Pancreas (tissue), 10 donors: ENCODE measurements around the gene MS4A15. TPM values are rescaled to one million over a fixed set of nuclear protein-coding genes. Genes with fewer than 3 reads are reported as not detected.

ENCODE experiments used
- ATAC-seq, 4 donors: fragments of 200-7000 bp; cut with Tn5 transposase; one replicate each; pipeline versions ENCODE4 v1.8.0 to v1.9.1; 2020; ENCODE audit warnings: mild to moderate bottlenecking in 4 of 4, moderate library complexity in 4 of 4
- DNase-seq, 6 donors: peaks; one replicate each; pipeline ENCODE4 v3.0.0-alpha.2; 2020
- FAIRE-seq: peaks from 2 replicates; lab custom pipeline; 2012; peaks lifted over from hg19 to GRCh38; lab: Jason Lieb, UNC
- H3K27ac ChIP-seq, 4 donors: fragments of 200-600 bp; sonication (generic); 1 replicate in 3 of 4; 2 replicates in 1 of 4; pipeline versions ENCODE4 v1.5.0 to v1.8.0; 2020
- H3K27me3 ChIP-seq, 4 donors: fragments of 200-600 bp; one replicate each; pipeline ENCODE4 v1.8.0; 2021
- H3K36me3 ChIP-seq, 3 donors: fragments of 200-600 bp; sonication (generic) in 1 of 3; one replicate each; pipeline versions ENCODE4 v1.5.0 to v1.8.0; 2020 to 2021
- H3K4me1 ChIP-seq, 3 donors: fragments of 200-600 bp; one replicate each; pipeline ENCODE4 v1.8.0; 2021
- H3K4me3 ChIP-seq, 4 donors: fragments of 200-600 bp; sonication (generic) in 2 of 4; one replicate each; pipeline versions ENCODE4 v1.5.0 to v1.8.0; 2020 to 2021
- H3K9me3 ChIP-seq, 4 donors: fragments of 200-600 bp; one replicate each; pipeline ENCODE4 v1.8.0; 2021
- WGBS, 2 donors: extraction: QIAGEN DNeasy Blood & Tissue Kit; methylation state at CpG; one replicate each; pipeline ENCODE4 v1.1.7; 2013; 5-methylcytosine and 5-hydroxymethylcytosine counted together
- intact Hi-C, 3 donors: fragments of 100-400 bp; cut with DNase I; formaldehyde crosslinking; loops; one replicate each; pipeline versions ENCODE4 v1.11.1 to v1.14.2; 2022
- polyA plus RNA-seq, 2 donors: library from polyadenylated mRNA; stranded (reverse); fragments of 200-250 nt; gene quantifications; one replicate each; pipeline ENCODE4 v1.2.3, GENCODE V29; 2013
- total RNA-seq, 6 donors: library from RNA; stranded (reverse); fragmentation: NEBNext Ultra II Directional in 4 of 6; extraction: Animal tissue kit (Norgen Biotek cat#: 25700) in 4 of 6; gene quantifications; one replicate each; pipeline versions ENCODE4 v1.2.1 to v1.2.4, GENCODE V29; 2021 to 2023
- TF ChIP-seq, protein P1 (sequence below), 4 donors: fragments of 200-600 bp; sonication (generic) in 3 of 4; IDR thresholded peaks; one replicate each; pipeline versions ENCODE4 v1.5.0 to v1.8.0; 2021; ENCODE audit warnings: antibody characterized with exemption in 4 of 4
- donor health status: healthy with polysubstance abuse.
- donor health status: DM: no; HTN: no; CAD: no; lungs with moderate emphysema.
- donor health status: DM: no; HTN: no; CAD: no.
- donor health status: control.
- donor health status: control.
- donor health status: Bipolar disorder and iron deficiency.
- donor health status: DM: yes; HTN: yes; CAD: no.
- donor health status: DM: no; HTN: no; CAD: no.
- donor health status: DM: no; HTN: no; CAD: no.
- donor health status: DM: yes; HTN: yes; CAD: no.

The MS4A15 gene
- total and polyA plus RNA-seq, 8 donors, result 0.09 TPM; not detected in 7

DNA sequence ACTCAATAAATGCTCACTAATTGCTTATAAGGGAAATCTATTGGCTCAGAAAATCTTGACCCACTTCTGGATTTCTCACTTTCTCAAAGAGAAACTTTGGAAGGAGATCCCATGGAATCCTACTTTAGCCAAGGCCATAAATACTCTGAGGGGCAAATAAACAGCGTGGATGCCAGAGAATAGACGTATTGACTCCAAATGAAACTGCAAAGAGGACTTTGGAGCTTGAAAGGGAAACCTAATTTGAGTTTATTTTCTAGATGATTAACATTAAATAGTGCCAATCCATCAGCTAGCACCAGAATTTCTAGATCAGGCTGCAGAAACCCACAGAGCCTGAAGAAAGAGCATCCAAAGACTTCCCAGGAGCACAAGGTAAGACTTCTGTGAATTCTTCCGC lies 32.2 kb upstream of the MS4A15 start, which contains the start of gene MS4A18:
MS4A18 (plus strand) TSS at position 301 of the 400 bp plus-strand sequence.
- no peak within 1 kb of the TSS for H3K27ac ChIP-seq
- no peak for ATAC-seq
- DNase-seq, result no peak
- no peaks in the 10 kb centered on the region for H3K4me1 ChIP-seq
- no peaks in the 10 kb centered on the region for H3K36me3 ChIP-seq
- no peak for FAIRE-seq
- 88 to 90% methylated on average over 3 of the region's 3 CpGs for WGBS, 2 donors
- H3K9me3 ChIP-seq, result no peaks in the 10 kb centered on the region
- no peak within 1 kb of the TSS for H3K4me3 ChIP-seq
- TF ChIP-seq, protein P1, sequence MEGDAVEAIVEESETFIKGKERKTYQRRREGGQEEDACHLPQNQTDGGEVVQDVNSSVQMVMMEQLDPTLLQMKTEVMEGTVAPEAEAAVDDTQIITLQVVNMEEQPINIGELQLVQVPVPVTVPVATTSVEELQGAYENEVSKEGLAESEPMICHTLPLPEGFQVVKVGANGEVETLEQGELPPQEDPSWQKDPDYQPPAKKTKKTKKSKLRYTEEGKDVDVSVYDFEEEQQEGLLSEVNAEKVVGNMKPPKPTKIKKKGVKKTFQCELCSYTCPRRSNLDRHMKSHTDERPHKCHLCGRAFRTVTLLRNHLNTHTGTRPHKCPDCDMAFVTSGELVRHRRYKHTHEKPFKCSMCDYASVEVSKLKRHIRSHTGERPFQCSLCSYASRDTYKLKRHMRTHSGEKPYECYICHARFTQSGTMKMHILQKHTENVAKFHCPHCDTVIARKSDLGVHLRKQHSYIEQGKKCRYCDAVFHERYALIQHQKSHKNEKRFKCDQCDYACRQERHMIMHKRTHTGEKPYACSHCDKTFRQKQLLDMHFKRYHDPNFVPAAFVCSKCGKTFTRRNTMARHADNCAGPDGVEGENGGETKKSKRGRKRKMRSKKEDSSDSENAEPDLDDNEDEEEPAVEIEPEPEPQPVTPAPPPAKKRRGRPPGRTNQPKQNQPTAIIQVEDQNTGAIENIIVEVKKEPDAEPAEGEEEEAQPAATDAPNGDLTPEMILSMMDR (IDR thresholded peaks at IDR 0.05), result no peak
- H3K27me3 ChIP-seq, result no peaks in the 10 kb centered on the region
- intact Hi-C loops, result no loop called here

DNA sequence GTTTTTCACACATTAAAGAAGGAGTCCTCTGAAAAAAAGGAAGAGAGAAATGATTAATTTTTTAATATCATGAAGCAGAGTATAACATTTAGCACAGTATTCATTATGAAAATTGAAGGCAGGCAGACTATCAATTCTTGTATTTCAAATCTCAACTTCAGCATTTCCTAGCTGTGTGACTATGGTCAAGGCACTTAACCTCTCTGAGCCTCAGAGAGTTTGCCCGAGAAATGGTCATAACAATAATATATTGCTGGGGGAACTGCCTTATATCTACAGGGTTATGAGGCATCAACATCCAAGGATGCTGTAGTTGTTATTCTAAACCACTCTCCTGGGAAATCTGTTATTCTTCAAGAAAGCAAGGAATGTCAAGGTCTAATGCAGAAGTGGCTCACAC lies 31.1 kb upstream of the MS4A15 start:
- H3K4me3 ChIP-seq, result no peak overlapping the region
- H3K9me3 ChIP-seq, result no peaks in the 10 kb centered on the region
- intact Hi-C loops, result no loop called here
- no peaks in the 10 kb centered on the region for H3K36me3 ChIP-seq
- H3K27me3 ChIP-seq, result no peaks in the 10 kb centered on the region
- no peaks in the 10 kb centered on the region for H3K4me1 ChIP-seq
- 82 to 87% methylated on average over 1 of the region's 1 CpG for WGBS, 2 donors
- ATAC-seq (no peak), FAIRE-seq (no peak), DNase-seq (no peak)
- H3K27ac ChIP-seq, result no peak overlapping the region
- TF ChIP-seq, protein P1 (IDR thresholded peaks at IDR 0.05), result no peak

DNA sequence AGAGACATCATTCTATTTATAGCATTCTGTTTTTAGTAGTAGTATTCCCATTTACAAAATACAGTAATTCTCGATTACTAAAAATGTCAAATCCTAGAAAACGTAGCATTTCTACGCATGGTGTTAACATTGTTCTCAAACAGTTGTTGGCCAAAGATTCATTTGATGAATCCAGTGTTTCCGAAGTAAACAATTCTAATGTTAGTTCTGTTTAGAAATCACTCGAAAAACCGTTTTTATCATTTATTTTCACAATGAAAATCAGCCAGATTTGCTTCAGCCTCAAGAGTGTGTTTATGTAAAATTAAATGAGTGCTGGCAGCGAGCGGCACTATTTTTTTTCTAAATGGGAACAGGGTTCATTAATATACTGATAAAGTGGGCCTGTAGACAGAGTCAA lies 25.1 kb upstream of the MS4A15 start:
- 61 to 70% methylated on average over 8 of the region's 8 CpGs for WGBS, 2 donors
- Histone ChIP-seq H3K36me3 (no peaks in the 10 kb centered on the region), H3K4me1 (peaks cover 0 to 7% (median 0%) of the 10 kb centered on the region in 3 donors), H3K9me3 (no peaks in the 10 kb centered on the region), H3K27ac (no peak overlapping the region), H3K4me3 (no peak overlapping the region), H3K27me3 (no peaks in the 10 kb centered on the region)
- FAIRE-seq (no peak), DNase-seq (no peak), ATAC-seq (no peak)
- intact Hi-C loops, result no loop called here
- TF ChIP-seq, protein P1 (IDR thresholded peaks at IDR 0.05), result no peak

DNA sequence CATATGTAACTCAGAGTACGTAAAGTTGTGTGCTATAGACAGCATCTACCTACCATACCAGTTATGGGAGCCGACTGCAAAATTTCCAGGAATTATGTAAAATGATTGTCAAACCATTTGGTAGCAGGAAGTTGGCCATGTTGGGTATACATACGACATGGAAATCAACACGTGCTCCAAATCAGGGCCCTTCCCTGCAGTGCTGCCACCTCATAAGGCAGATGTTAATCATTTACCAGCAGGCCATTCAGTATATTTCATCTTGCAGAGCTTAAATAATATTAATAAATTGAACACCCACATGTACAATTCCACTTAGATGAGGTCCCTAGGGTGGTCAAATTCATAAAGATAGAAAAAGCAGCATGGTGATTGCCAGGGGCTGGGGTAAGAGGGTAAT lies 22.4 kb upstream of the MS4A15 start:
- Histone ChIP-seq H3K9me3 (no peaks in the 10 kb centered on the region), H3K27me3 (no peaks in the 10 kb centered on the region), H3K27ac (no peak overlapping the region), H3K36me3 (no peaks in the 10 kb centered on the region), H3K4me3 (no peak overlapping the region), H3K4me1 (peaks cover 0 to 7% (median 0%) of the 10 kb centered on the region in 3 donors)
- FAIRE-seq, result no peak
- TF ChIP-seq, protein P1 (IDR thresholded peaks at IDR 0.05), result no peak
- 53 to 57% methylated on average over 4 of the region's 4 CpGs for WGBS, 2 donors
- DNase-seq, result no peak
- intact Hi-C loops, result no loop called here
- ATAC-seq, result peak in 1 of 4 donors; percentile 52

DNA sequence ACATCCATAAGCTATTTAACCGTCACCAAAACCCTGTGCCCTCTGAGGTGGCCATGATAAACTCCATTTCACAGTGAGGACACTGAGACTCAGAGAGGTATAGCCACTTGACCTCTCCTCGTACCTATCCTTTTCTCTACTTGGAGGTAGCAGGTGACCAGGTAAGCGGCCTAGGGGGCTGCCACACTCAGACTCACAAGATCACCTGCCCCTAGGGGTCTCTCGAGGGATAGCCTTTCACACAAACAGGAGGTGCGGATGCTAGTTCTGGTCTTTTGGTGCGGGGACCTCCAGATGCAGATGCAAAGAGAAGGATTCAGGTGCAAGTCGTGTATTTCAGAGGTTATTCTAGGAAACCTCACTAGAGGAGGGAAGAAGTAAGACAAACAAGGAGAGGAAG lies 17.6 kb upstream of the MS4A15 start:
- FAIRE-seq, result no peak

More for the DNA sequence above, 17.6 kb upstream of the MS4A15 start:
- no peaks in the 10 kb centered on the region for H3K27me3 ChIP-seq
- H3K4me1 ChIP-seq, result no peaks in the 10 kb centered on the region
- H3K4me3 ChIP-seq, result no peak overlapping the region
- DNase-seq (no peak), ATAC-seq (no peak)
- H3K27ac ChIP-seq, result no peak overlapping the region
- no peaks in the 10 kb centered on the region for H3K36me3 ChIP-seq
- intact Hi-C loops, result no loop called here
- 71 to 74% methylated on average over 7 of the region's 7 CpGs for WGBS, 2 donors
- H3K9me3 ChIP-seq, result no peaks in the 10 kb centered on the region
- TF ChIP-seq, protein P1 (IDR thresholded peaks at IDR 0.05), result no peak
